SK-N-SH treated with all-trans-retinoic acid at 6 μM for 48 hours (cell line): ENCODE data around the gene HHIPL1.

Experiments
- ATAC-seq: fragments of 200-7000 bp; cut with Tn5 transposase; 3 replicates; pipeline ENCODE4 v1.9.1; 2020; ENCODE audit warnings: mild to moderate bottlenecking, moderate library complexity
- BACH2 ChIP-seq: fragments of 250-450 bp; sonication (Bioruptor Pico); IDR thresholded peaks from 2 replicates; pipeline ENCODE4 v1.9.0; 2021; ENCODE audit warnings: mild to moderate bottlenecking, borderline replicate concordance
- CSDC2 ChIP-seq: fragments of 250-450 bp; sonication (Bioruptor Pico); IDR thresholded peaks from 2 replicates; pipeline ENCODE4 v1.5.0; 2020; ENCODE audit warnings: mild to moderate bottlenecking, moderate library complexity
- ESRRG ChIP-seq: fragments of 250-450 bp; sonication (Bioruptor Pico); IDR thresholded peaks from 2 replicates; pipeline ENCODE4 v1.6.1; 2021; ENCODE audit warnings: mild to moderate bottlenecking
- GLIS3 ChIP-seq: fragments of 250-450 bp; sonication (Bioruptor Pico); IDR thresholded peaks from 2 replicates; pipeline ENCODE4 v1.5.0; 2020; ENCODE audit warnings: mild to moderate bottlenecking, moderate library complexity
- ISL1 ChIP-seq: fragments of 250-450 bp; sonication (Bioruptor Pico); IDR thresholded peaks from 2 replicates; pipeline ENCODE4 v2.1.2; 2022; ENCODE audit warnings: mild to moderate bottlenecking, moderate library complexity
- OSR1 ChIP-seq: fragments of 250-450 bp; sonication (Bioruptor Pico); IDR thresholded peaks from 2 replicates; pipeline ENCODE4 v1.8.0; 2022; ENCODE audit warnings: moderate library complexity, mild to moderate bottlenecking, inconsistent platforms
- PATZ1 ChIP-seq: fragments of 250-450 bp; sonication (Bioruptor Pico); IDR thresholded peaks from 2 replicates; pipeline ENCODE4 v1.8.0; 2020; ENCODE audit warnings: mild to moderate bottlenecking, moderate library complexity, borderline replicate concordance
- PPARA ChIP-seq: fragments of 250-450 bp; sonication (Bioruptor Pico); IDR thresholded peaks from 2 replicates; pipeline ENCODE4 v1.5.0; 2020; ENCODE audit warnings: mild to moderate bottlenecking, borderline replicate concordance
- RARB ChIP-seq: fragments of 250-450 bp; sonication (Bioruptor Pico); IDR thresholded peaks from 2 replicates; pipeline ENCODE4 v1.8.0; 2021; ENCODE audit warnings: mild to moderate bottlenecking, moderate library complexity
- SNAI2 ChIP-seq: fragments of 250-450 bp; sonication (Bioruptor Pico); IDR thresholded peaks from 2 replicates; pipeline ENCODE4 v1.5.0; 2020; ENCODE audit warnings: mild to moderate bottlenecking, moderate library complexity
- TCF4 ChIP-seq: fragments of 250-450 bp; sonication (Bioruptor Pico); IDR thresholded peaks from 2 replicates; pipeline ENCODE4 v1.8.0; 2021; ENCODE audit warnings: mild to moderate bottlenecking, moderate library complexity, borderline replicate concordance
- TOX ChIP-seq: fragments of 250-450 bp; sonication (Bioruptor Pico); IDR thresholded peaks from 2 replicates; pipeline ENCODE4 v1.8.0; 2021; ENCODE audit warnings: mild to moderate bottlenecking, moderate library complexity, borderline replicate concordance
- TSHZ2 ChIP-seq: fragments of 250-450 bp; sonication (Bioruptor Pico); IDR thresholded peaks from 2 replicates; pipeline ENCODE4 v1.5.0; 2020; ENCODE audit warnings: mild to moderate bottlenecking, moderate library complexity
- ZC3H10 ChIP-seq: fragments of 250-450 bp; sonication (Bioruptor Pico); IDR thresholded peaks from 2 replicates; pipeline ENCODE4 v1.5.1; 2021; ENCODE audit warnings: mild to moderate bottlenecking, moderate library complexity
- ZFP3 ChIP-seq: fragments of 250-450 bp; sonication (Bioruptor Pico); IDR thresholded peaks from 2 replicates; pipeline ENCODE4 v1.5.0; 2020; ENCODE audit warnings: mild to moderate bottlenecking, moderate library complexity
- ZFP30 ChIP-seq: fragments of 450-650 bp; formaldehyde crosslinking; IDR thresholded peaks from 2 replicates; pipeline ENCODE4 v1.5.0; 2022; ENCODE audit warnings: mild to moderate bottlenecking, moderate library complexity
- ZNF70 ChIP-seq: fragments of 450-650 bp; formaldehyde crosslinking; IDR thresholded peaks from 2 replicates; pipeline ENCODE4 v1.5.0; 2020; ENCODE audit warnings: mild to moderate bottlenecking, moderate library complexity
- ZNF8 ChIP-seq: fragments of 450-650 bp; formaldehyde crosslinking; IDR thresholded peaks from 2 replicates; pipeline ENCODE4 v1.5.0; 2020; ENCODE audit warnings: mild to moderate bottlenecking, moderate library complexity
- TF ChIP-seq, protein P1 (sequence below): fragments of 250-450 bp; sonication (Bioruptor Pico); IDR thresholded peaks from 2 replicates; pipeline ENCODE4 v1.5.1; 2020; ENCODE audit warnings: low read depth, mild to moderate bottlenecking, moderate library complexity
- TF ChIP-seq, protein P2 (sequence below): fragments of 250-450 bp; sonication (Bioruptor Pico); IDR thresholded peaks from 2 replicates; pipeline ENCODE4 v1.5.1; 2021; ENCODE audit warnings: mild to moderate bottlenecking, moderate library complexity
- TF ChIP-seq, protein P3 (sequence below): fragments of 250-450 bp; sonication (Bioruptor Pico); IDR thresholded peaks from 2 replicates; pipeline ENCODE4 v1.8.0; 2021; ENCODE audit warnings: low read depth, mild to moderate bottlenecking, moderate library complexity, borderline replicate concordance

HHIPL1 gene

GRCh38 chr14:99687284-99688209 lies 42.6 kb downstream of the HHIPL1 start (continued):
- TF ChIP-seq PPARA (CRISPR knock-in tag) (no peak), ZFP30 (CRISPR knock-in tag) (no peak), TCF4 (no peak), ZNF70 (CRISPR knock-in tag) (no peak), OSR1 (CRISPR knock-in tag) (no peak), BACH2 (CRISPR knock-in tag) (no peak)
- TF ChIP-seq, protein P1, sequence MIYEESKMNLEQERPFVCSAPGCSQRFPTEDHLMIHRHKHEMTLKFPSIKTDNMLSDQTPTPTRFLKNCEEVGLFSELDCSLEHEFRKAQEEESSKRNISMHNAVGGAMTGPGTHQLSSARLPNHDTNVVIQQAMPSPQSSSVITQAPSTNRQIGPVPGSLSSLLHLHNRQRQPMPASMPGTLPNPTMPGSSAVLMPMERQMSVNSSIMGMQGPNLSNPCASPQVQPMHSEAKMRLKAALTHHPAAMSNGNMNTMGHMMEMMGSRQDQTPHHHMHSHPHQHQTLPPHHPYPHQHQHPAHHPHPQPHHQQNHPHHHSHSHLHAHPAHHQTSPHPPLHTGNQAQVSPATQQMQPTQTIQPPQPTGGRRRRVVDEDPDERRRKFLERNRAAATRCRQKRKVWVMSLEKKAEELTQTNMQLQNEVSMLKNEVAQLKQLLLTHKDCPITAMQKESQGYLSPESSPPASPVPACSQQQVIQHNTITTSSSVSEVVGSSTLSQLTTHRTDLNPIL: no peak

DNA sequence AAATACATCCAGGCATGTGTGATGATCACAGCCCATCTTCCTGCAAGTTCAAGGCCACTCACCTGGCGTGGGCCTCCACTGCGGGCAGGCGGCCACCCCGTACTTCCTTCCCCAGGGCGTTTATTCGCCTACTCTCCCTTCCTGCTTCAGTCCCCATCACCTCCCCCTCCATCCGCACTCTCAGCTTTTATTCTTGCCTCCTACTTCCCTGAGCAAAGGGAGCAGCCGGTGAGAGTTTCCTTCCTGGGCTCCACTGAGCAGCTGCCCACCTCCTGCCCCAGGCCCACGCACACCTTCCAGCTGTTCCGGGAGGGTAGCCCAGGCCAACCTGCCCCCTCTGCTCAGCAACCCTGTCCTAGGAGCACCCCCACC lies 43.3 kb downstream of the HHIPL1 start:
- TF ChIP-seq ZC3H10 (CRISPR knock-in tag) (no peak), PPARA (CRISPR knock-in tag) (no peak), SNAI2 (CRISPR knock-in tag) (no peak), TSHZ2 (CRISPR knock-in tag) (no peak), ESRRG (CRISPR knock-in tag) (no peak), TOX (CRISPR knock-in tag) (no peak), ISL1 (CRISPR knock-in tag) (no peak), ZFP3 (CRISPR knock-in tag) (no peak)
- TF ChIP-seq, protein P2, sequence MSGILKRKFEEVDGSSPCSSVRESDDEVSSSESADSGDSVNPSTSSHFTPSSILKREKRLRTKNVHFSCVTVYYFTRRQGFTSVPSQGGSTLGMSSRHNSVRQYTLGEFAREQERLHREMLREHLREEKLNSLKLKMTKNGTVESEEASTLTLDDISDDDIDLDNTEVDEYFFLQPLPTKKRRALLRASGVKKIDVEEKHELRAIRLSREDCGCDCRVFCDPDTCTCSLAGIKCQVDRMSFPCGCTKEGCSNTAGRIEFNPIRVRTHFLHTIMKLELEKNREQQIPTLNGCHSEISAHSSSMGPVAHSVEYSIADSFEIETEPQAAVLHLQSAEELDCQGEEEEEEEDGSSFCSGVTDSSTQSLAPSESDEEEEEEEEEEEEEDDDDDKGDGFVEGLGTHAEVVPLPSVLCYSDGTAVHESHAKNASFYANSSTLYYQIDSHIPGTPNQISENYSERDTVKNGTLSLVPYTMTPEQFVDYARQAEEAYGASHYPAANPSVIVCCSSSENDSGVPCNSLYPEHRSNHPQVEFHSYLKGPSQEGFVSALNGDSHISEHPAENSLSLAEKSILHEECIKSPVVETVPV: no peak
- no peak for ATAC-seq

DNA sequence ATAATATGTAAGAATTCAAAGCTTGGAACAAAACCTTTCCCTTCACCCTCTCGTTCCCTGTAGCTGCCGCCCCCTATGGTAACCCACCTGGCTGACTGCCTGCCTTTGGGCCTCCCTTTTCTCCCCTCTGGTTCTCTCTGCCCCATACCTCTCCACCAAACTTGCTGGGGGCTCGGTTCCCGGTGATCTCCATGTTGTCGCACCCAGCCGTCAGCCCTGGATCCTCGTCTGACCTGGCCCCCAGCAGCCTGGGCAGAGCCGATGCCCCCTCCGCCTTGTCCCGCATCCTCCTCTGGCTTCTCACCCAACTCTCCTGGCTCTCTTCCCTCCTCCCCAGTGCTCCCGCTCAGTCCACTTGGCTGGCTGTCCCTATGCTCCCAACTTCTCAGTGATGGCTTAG lies 43.7 kb downstream of the HHIPL1 start:
- no peak for ATAC-seq
- TF ChIP-seq SNAI2 (CRISPR knock-in tag): no peak
- TF ChIP-seq ZC3H10 (CRISPR knock-in tag): no peak
- no peak for TF ChIP-seq ZFP30 (CRISPR knock-in tag)
- TF ChIP-seq, protein P2: no peak
- no peak for TF ChIP-seq ESRRG (CRISPR knock-in tag)
- TF ChIP-seq CSDC2 (CRISPR knock-in tag): no peak
- no peak for TF ChIP-seq RARB (CRISPR knock-in tag)
- TF ChIP-seq ZNF70 (CRISPR knock-in tag): no peak
- no peak for TF ChIP-seq TSHZ2 (CRISPR knock-in tag)
- TF ChIP-seq BACH2 (CRISPR knock-in tag): no peak
- no peak for TF ChIP-seq ZNF8
- TF ChIP-seq ISL1 (CRISPR knock-in tag): no peak
- TF ChIP-seq PATZ1 (CRISPR knock-in tag): no peak
- TF ChIP-seq GLIS3 (CRISPR knock-in tag): no peak
- no peak for TF ChIP-seq PPARA (CRISPR knock-in tag)
- TF ChIP-seq, protein P3, sequence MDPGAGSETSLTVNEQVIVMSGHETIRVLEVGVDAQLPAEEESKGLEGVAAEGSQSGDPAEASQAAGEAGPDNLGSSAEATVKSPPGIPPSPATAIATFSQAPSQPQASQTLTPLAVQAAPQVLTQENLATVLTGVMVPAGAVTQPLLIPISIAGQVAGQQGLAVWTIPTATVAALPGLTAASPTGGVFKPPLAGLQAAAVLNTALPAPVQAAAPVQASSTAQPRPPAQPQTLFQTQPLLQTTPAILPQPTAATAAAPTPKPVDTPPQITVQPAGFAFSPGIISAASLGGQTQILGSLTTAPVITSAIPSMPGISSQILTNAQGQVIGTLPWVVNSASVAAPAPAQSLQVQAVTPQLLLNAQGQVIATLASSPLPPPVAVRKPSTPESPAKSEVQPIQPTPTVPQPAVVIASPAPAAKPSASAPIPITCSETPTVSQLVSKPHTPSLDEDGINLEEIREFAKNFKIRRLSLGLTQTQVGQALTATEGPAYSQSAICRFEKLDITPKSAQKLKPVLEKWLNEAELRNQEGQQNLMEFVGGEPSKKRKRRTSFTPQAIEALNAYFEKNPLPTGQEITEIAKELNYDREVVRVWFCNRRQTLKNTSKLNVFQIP (CRISPR knock-in tag): no peak
